ENCODE results near the gene HPSE.

DNA sequence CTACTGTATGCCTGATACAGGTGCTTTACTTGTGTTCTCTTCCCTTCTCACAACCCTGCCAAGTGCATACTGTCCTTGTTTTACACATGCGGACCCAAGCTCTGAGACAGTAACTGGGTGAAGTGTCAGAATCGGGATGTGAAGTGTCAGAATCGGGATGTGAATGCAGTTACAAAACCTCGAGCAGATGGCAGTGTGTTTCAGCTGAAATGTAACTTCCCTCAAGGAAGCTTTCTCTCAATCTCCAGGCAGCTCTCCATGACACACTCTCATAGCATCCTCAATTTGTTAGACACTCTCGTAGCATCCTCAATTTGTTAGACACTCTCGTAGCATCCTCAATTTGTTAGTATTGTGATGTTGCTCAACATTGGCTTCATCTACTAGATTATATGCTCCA is 1.1 kb upstream of the HPSE start:
- TF ChIP-seq CTCF (IDR thresholded peaks at IDR 0.05) (no peak), POLR2A (IDR thresholded peaks at IDR 0.05) (no peak)

All from tibial nerve (tissue), 3 donors.